HepG2 (cell line): ENCODE results near the gene HS3ST2. TPM values are rescaled to one million over a fixed set of nuclear protein-coding genes. Genes with fewer than 3 reads are reported as not detected.

ENCODE experiments used
- ATAC-seq: fragments of 200-7000 bp; cut with Tn5 transposase; 3 replicates; pipeline ENCODE4 v1.9.1; 2020; ENCODE audit warnings: mild to moderate bottlenecking, moderate library complexity
- BruUV-seq: library from RNA; stranded (reverse); fragments of 400-500 nt; replicated peaks from 2 replicates; lab custom pipeline; 2021; lab: Mats Ljungman, UMichigan
- CTCF ChIA-PET: fragments of 300-600 bp; formaldehyde crosslinking; extraction: SDS; loops from one replicate; lab custom pipeline; 2021; ENCODE audit warnings: low total read pairs, inconsistent platforms, low intra/inter-chr PET ratio; lab: Yijun Ruan, JAX
- POLR2A ChIA-PET: fragments of 350-600 bp; sonication (Branson Sonifier 250); formaldehyde crosslinking; loops from one replicate; lab custom pipeline; 2020; ENCODE audit warnings: antibody characterized with exemption, inconsistent platforms; lab: Yijun Ruan, JAX
- DNase-seq: peaks from one replicate; pipeline ENCODE4 v3.0.0-alpha.2; 2015; ENCODE audit warnings: low spot score
- FAIRE-seq: peaks from 3 replicates; lab custom pipeline; 2011; peaks lifted over from hg19 to GRCh38; lab: Jason Lieb, UNC
- H2AFZ ChIP-seq: one replicate; pipeline ENCODE4 v1.6.1; 2011; ENCODE audit warnings: low read length, inconsistent platforms
- H3K27ac ChIP-seq: fragments of 300-600 bp; 3 replicates; pipeline ENCODE4 v1.8.0; 2011; ENCODE audit warnings: mixed run types, mild to moderate bottlenecking, mixed read lengths, low read length, inconsistent platforms; ENCODE audit not compliant: insufficient read depth; ENCODE audit errors: extremely low read length
- H3K27me3 ChIP-seq, 2 experiments: fragments of 200-600 bp in 1 of 2; 2 replicates in 1 of 2; 3 replicates in 1 of 2; pipeline versions ENCODE4 v1.6.0 to v1.8.0; 2011; ENCODE audit warnings: low read length in 2 of 2, mild to moderate bottlenecking in 2 of 2, moderate library complexity in 2 of 2, inconsistent platforms in 1 of 2; ENCODE audit not compliant: insufficient read depth in 2 of 2, control insufficient read depth in 1 of 2
- H3K36me3 ChIP-seq, 2 experiments: fragments of 200-600 bp in 1 of 2; replicated peaks in 1 of 2; 2 replicates in 1 of 2; 3 replicates in 1 of 2; pipeline versions ENCODE4 v1.5.1 to v1.8.0; 2011; ENCODE audit warnings: low read length in 2 of 2, inconsistent platforms in 1 of 2; ENCODE audit not compliant: insufficient read depth in 2 of 2, control insufficient read depth in 1 of 2
- H3K4me1 ChIP-seq: 2 replicates; pipeline ENCODE4 v1.5.1; 2012; ENCODE audit warnings: low read length, inconsistent platforms; ENCODE audit not compliant: insufficient read depth
- H3K4me2 ChIP-seq: 2 replicates; pipeline ENCODE4 v1.6.0; 2011; ENCODE audit warnings: low read depth, low read length, inconsistent platforms
- H3K4me3 ChIP-seq, 3 experiments: fragments of 200-600 bp in 1 of 3; sonication (generic), shearing (Covaris generic) in 1 of 3; replicated peaks in 1 of 3; 2 replicates each; pipeline ENCODE4 v1.5.1; 2011 to 2016; ENCODE audit warnings: low read length in 3 of 3, inconsistent platforms in 2 of 3, low read depth in 2 of 3, mild to moderate bottlenecking in 2 of 3, control low read depth in 1 of 3, mixed read lengths in 1 of 3; ENCODE audit not compliant: insufficient read depth in 1 of 3
- H3K79me2 ChIP-seq: one replicate; pipeline ENCODE4 v1.6.1; 2011; ENCODE audit warnings: low read length, inconsistent platforms; ENCODE audit not compliant: insufficient read depth
- H3K9ac ChIP-seq: 2 replicates; pipeline ENCODE4 v1.6.0; 2011; ENCODE audit warnings: mild to moderate bottlenecking, low read depth, low read length, inconsistent platforms; ENCODE audit not compliant: insufficient read depth
- H3K9me3 ChIP-seq: 2 replicates; pipeline ENCODE4 v1.5.1; 2012; ENCODE audit warnings: mild to moderate bottlenecking, low read length
- H4K20me1 ChIP-seq: 2 replicates; pipeline ENCODE4 v1.6.0; 2011; ENCODE audit warnings: inconsistent platforms, mild to moderate bottlenecking, low read length, moderate library complexity; ENCODE audit not compliant: insufficient read depth
- ATF6 ChIP-seq: sonication (generic); formaldehyde crosslinking; conservative IDR thresholded peaks from 2 replicates; pipeline ENCODE4 v1.4.0; 2020; ENCODE audit warnings: missing genetic modification reagents
- DNMT1 ChIP-seq: sonication (generic); formaldehyde crosslinking; IDR thresholded peaks from 2 replicates; pipeline ENCODE4 v1.5.1; 2020; ENCODE audit warnings: mild to moderate bottlenecking, missing genetic modification reagents
- EZH2 ChIP-seq: conservative IDR thresholded peaks from 2 replicates; pipeline ENCODE4 v1.6.1; 2012; ENCODE audit warnings: mild to moderate bottlenecking, low read depth, low read length, moderate library complexity
- IRX3 ChIP-seq: sonication (generic); formaldehyde crosslinking; IDR thresholded peaks from 2 replicates; pipeline ENCODE4 v1.8.1; 2023; ENCODE audit warnings: mild to moderate bottlenecking, low read depth, missing genetic modification reagents, borderline replicate concordance
- MIXL1 ChIP-seq: IDR thresholded peaks from 2 replicates; pipeline ENCODE4 v1.6.1; 2016
- NFKBIZ ChIP-seq: IDR thresholded peaks from 2 replicates; pipeline ENCODE4 v1.6.1; 2018; ENCODE audit warnings: missing genetic modification reagents, missing compliant biosample characterization
- SETDB1 ChIP-seq: sonication (generic); formaldehyde crosslinking; IDR thresholded peaks from 2 replicates; pipeline ENCODE4 v1.5.1; 2020; ENCODE audit warnings: missing genetic modification reagents, mild to moderate bottlenecking, borderline replicate concordance
- TOPORS ChIP-seq: sonication (generic); formaldehyde crosslinking; IDR thresholded peaks from 2 replicates; pipeline ENCODE4 v1.8.0; 2023; ENCODE audit warnings: mild to moderate bottlenecking, missing genetic modification reagents
- TSC22D2 ChIP-seq: sonication (generic); formaldehyde crosslinking; IDR thresholded peaks from 2 replicates; pipeline ENCODE4 v1.5.1; 2020; ENCODE audit warnings: missing genetic modification reagents, mild to moderate bottlenecking, borderline replicate concordance
- ZFP36L1 ChIP-seq: sonication (generic); formaldehyde crosslinking; IDR thresholded peaks from 2 replicates; pipeline ENCODE4 v1.8.0; 2022; ENCODE audit warnings: mild to moderate bottlenecking, missing genetic modification reagents, moderate library complexity
- ZNF264 ChIP-seq: sonication (generic); formaldehyde crosslinking; IDR thresholded peaks from 2 replicates; pipeline ENCODE4 v1.4.0; 2020; ENCODE audit warnings: missing genetic modification reagents
- ZNF331 ChIP-seq: sonication (generic); formaldehyde crosslinking; IDR thresholded peaks from 2 replicates; pipeline ENCODE4 v1.4.0; 2020; ENCODE audit warnings: missing genetic modification reagents
- ZNF335 ChIP-seq: sonication (generic); formaldehyde crosslinking; IDR thresholded peaks from 2 replicates; pipeline ENCODE4 v1.4.0; 2020; ENCODE audit warnings: missing genetic modification reagents
- ZNF513 ChIP-seq: sonication (generic); formaldehyde crosslinking; conservative IDR thresholded peaks from 2 replicates; pipeline ENCODE4 v1.5.0; 2020; ENCODE audit warnings: missing genetic modification reagents
- ZNF556 ChIP-seq: sonication (generic); formaldehyde crosslinking; IDR thresholded peaks from 2 replicates; pipeline ENCODE4 v1.4.0; 2020; ENCODE audit warnings: mild to moderate bottlenecking, missing genetic modification reagents, borderline replicate concordance
- ZNF563 ChIP-seq: sonication (generic); formaldehyde crosslinking; IDR thresholded peaks from 2 replicates; pipeline ENCODE4 v1.8.0; 2022; ENCODE audit warnings: mild to moderate bottlenecking, moderate library complexity, missing genetic modification reagents
- ZNF619 ChIP-seq: sonication (generic); formaldehyde crosslinking; IDR thresholded peaks from 2 replicates; pipeline ENCODE4 v1.4.0; 2020; ENCODE audit warnings: mild to moderate bottlenecking, missing genetic modification reagents
- ZNF746 ChIP-seq: sonication (generic); formaldehyde crosslinking; IDR thresholded peaks from 2 replicates; pipeline ENCODE4 v1.8.0; 2022; ENCODE audit warnings: mild to moderate bottlenecking, missing genetic modification reagents
- WGBS: methylation state at CpG from one replicate; pipeline ENCODE4 v1.1.6; 2017; ENCODE audit warnings: low lambda C conversion rate; 5-methylcytosine and 5-hydroxymethylcytosine counted together
- in situ Hi-C: cut with HindIII; loops from 2 replicates; pipeline ENCODE4 v1.10.0; 2017; ENCODE audit warnings: low pct_unique_long_range_greater_than_20kb; ENCODE audit not compliant: extremely low pct_ligation_motif_present
- intact Hi-C: fragments of 100-400 bp; cut with micrococcal nuclease; formaldehyde crosslinking; loops from one replicate; pipeline ENCODE4 v1.10.0; 2022; ENCODE audit not compliant: unreplicated experiment
- polyA plus RNA-seq, 8 experiments: library from polyadenylated mRNA; depleted of rRNA in 3 of 8; stranded (reverse) in 7 of 8; unstranded in 1 of 8; fragments of >200 nt; fragmentation: Illumina TruSeq in 4 of 8; extraction: Trizol in 4 of 8; gene quantifications; 2 replicates each; pipeline versions ENCODE4 v1.2.1 to v1.2.3, GENCODE V29; 2011 to 2016; ENCODE audit warnings: low read depth in 4 of 8, missing spikeins in 1 of 8, mixed read lengths in 1 of 8; ENCODE audit not compliant: insufficient read depth in 1 of 8
- total RNA-seq, 5 experiments: library from RNA; depleted of rRNA; stranded (reverse); fragments of >200 nt; fragmentation: Illumina TruSeq; extraction: Trizol; gene quantifications; 2 replicates each; pipeline ENCODE4 v1.2.3, GENCODE V29; 2016; ENCODE audit warnings: low read depth in 1 of 5
- TF ChIP-seq, protein P1 (sequence below): IDR thresholded peaks from 2 replicates; pipeline ENCODE4 v1.6.1; 2016; ENCODE audit warnings: control low read depth

Gene HS3ST2
- total and polyA plus RNA-seq, 2 of the 13 experiments (the other 11 are each of a cell fraction or from before 2014, with no cell fraction given), result not detected

- TF ChIP-seq ZNF513 (CRISPR knock-in tag), result no peak
- TF ChIP-seq EZH2, result no peak
- TF ChIP-seq ZNF331 (CRISPR knock-in tag), result no peak
- TF ChIP-seq TSC22D2, result no peak
These were observed 128.1 kb downstream of the HS3ST2 start (continued) for GRCh38 chr16:22941970-22942501.

- no peaks in the 10 kb centered on the region for H3K79me2 ChIP-seq
- no peak overlapping the region for H3K4me3 ChIP-seq
- in situ Hi-C loops, result no loop called here
- no TSS peak for BruUV-seq
- no peaks in the 10 kb centered on the region for H3K4me1 ChIP-seq
- POLR2A ChIA-PET, result no interaction called here
- WGBS, result 47% methylated on average over 1 of the region's 1 CpG
- intact Hi-C loops, result no loop called here
- no peak overlapping the region for H3K4me2 ChIP-seq
- H3K9ac ChIP-seq, result no peak overlapping the region
- no peak overlapping the region for H3K27ac ChIP-seq
- H3K27me3 ChIP-seq, result peaks cover 0 to 17% of the 10 kb centered on the region in 2 experiments; a peak in 2 of 5 replicates
- no peaks in the 10 kb centered on the region for H4K20me1 ChIP-seq
- ATAC-seq (no peak), FAIRE-seq (no peak), DNase-seq (no peak)
- TF ChIP-seq DNMT1 (CRISPR knock-in tag), result no peak
- TF ChIP-seq TOPORS, result no peak
- TF ChIP-seq ZNF335, result no peak
- TF ChIP-seq ZNF563 (CRISPR knock-in tag), result no peak
- TF ChIP-seq ZFP36L1 (CRISPR knock-in tag), result no peak
- no peak for TF ChIP-seq NFKBIZ
- TF ChIP-seq, protein P1, sequence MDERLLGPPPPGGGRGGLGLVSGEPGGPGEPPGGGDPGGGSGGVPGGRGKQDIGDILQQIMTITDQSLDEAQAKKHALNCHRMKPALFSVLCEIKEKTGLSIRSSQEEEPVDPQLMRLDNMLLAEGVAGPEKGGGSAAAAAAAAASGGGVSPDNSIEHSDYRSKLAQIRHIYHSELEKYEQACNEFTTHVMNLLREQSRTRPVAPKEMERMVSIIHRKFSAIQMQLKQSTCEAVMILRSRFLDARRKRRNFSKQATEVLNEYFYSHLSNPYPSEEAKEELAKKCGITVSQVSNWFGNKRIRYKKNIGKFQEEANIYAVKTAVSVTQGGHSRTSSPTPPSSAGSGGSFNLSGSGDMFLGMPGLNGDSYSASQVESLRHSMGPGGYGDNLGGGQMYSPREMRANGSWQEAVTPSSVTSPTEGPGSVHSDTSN, result no peak
- no peak for TF ChIP-seq ZNF264
- no peak for TF ChIP-seq IRX3 (CRISPR knock-in tag)
- no peak for TF ChIP-seq ZNF746 (CRISPR knock-in tag)
- TF ChIP-seq MIXL1, result no peak
- TF ChIP-seq ZNF556 (CRISPR knock-in tag), result no peak
- no peak for TF ChIP-seq ATF6 (CRISPR knock-in tag)
- no peak for TF ChIP-seq ZNF619 (CRISPR knock-in tag)
- no peak for TF ChIP-seq SETDB1 (CRISPR knock-in tag)
- no peak overlapping the region for H2AFZ ChIP-seq
- H3K36me3 ChIP-seq, result no peaks in the 10 kb centered on the region
- CTCF ChIA-PET, result no interaction called here
- H3K9me3 ChIP-seq, result no peaks in the 10 kb centered on the region
These were observed 128.8 kb downstream of the HS3ST2 start for GRCh38 chr16:22942811-22943210.
